ENCODE results near the gene EFCAB5. TPM values are rescaled to one million over a fixed set of nuclear protein-coding genes. Genes with fewer than 3 reads are reported as not detected.

EFCAB5 gene
- total and polyA plus RNA-seq, 2 of the 8 experiments (the other 6 are each of a cell fraction or from before 2014, with no cell fraction given): 0.05 to 0.34 TPM

GRCh38 chr17:30130121-30130520, 188.7 kb downstream of the EFCAB5 start:
- DNase-seq (ENCODE audit: low read depth in 1 of 2, low spot score in 2 of 2): no peak
- no peak overlapping the region for H4K5ac ChIP-seq (ENCODE audit: insufficient read length, low read depth, low read length)
- no peak for FAIRE-seq
- no peak overlapping the region for H2BK20ac ChIP-seq (ENCODE audit: low read length)
- peaks cover 0 to 40% (median 3%) of the 10 kb centered on the region in 4 experiments; a peak in 4 of 8 replicates for H3K36me3 ChIP-seq (ENCODE audit: control insufficient read depth in 2 of 4, insufficient read depth in 4 of 4, low read length in 3 of 4)
- WGBS, 2 experiments (ENCODE audit: extremely low coverage in 1 of 2, insufficient coverage in 1 of 2, insufficient read length in 1 of 2, insufficient replicate concordance in 2 of 2, low coverage in 1 of 2, low lambda C conversion rate in 2 of 2, missing lambda C conversion rate in 1 of 2): 89% methylated on average over 1 of the region's 1 CpG; no CpG with 5 or more reads in 1 of the 2 experiments
- no peak overlapping the region for H2BK12ac ChIP-seq (ENCODE audit: low read depth, low read length)
- H2BK5ac ChIP-seq (ENCODE audit: low read depth, low read length): no peak overlapping the region
- H3K9me3 ChIP-seq (ENCODE audit: insufficient read depth in 2 of 2, low read depth in 1 of 2, low read length in 1 of 2): no peaks in the 10 kb centered on the region
- H3K18ac ChIP-seq (ENCODE audit: extremely low read depth, low read length): no peak overlapping the region
- peaks cover 2 to 6% of the 10 kb centered on the region in 2 experiments for H4K20me1 ChIP-seq (replicated peaks in 1 of 2; ENCODE audit: control insufficient read depth in 1 of 2, insufficient read depth in 2 of 2, low read length in 2 of 2)
- H4K91ac ChIP-seq (replicated peaks; ENCODE audit: insufficient read length, low read length): no peak overlapping the region
- TF ChIP-seq RXRA (IDR thresholded peaks at IDR 0.05; ENCODE audit: insufficient read depth, low read depth, low read length): no peak
- TF ChIP-seq GABPA (IDR thresholded peaks at IDR 0.05; ENCODE audit: borderline replicate concordance, insufficient read depth, low read length): no peak
- TF ChIP-seq SP2 (IDR thresholded peaks at IDR 0.05; ENCODE audit: low read length): no peak
- TF ChIP-seq TAF1 (IDR thresholded peaks at IDR 0.05; ENCODE audit: low read depth, low read length): no peak
- no peak overlapping the region for H4K8ac ChIP-seq (ENCODE audit: extremely low read depth, insufficient read depth, low read length)
- POLR2A ChIA-PET (ENCODE audit: partially characterized antibody): interaction anchor here (1.7 kb wide), 1 partner anchor 12 kb away, joined by 3 read pairs; no protein-coding TSS in a partner anchor
- H3K4me2 ChIP-seq (ENCODE audit: insufficient read depth in 1 of 2, low read depth in 2 of 2, low read length in 2 of 2): no peak overlapping the region
- peaks cover 2% of the 10 kb centered on the region; the same call in 1 of the 2 replicates for H3K79me1 ChIP-seq (ENCODE audit: low read depth, low read length)
- H2BK120ac ChIP-seq (replicated peaks; ENCODE audit: low read depth, low read length): no peak overlapping the region
- H3K9ac ChIP-seq (replicated peaks in 1 of 4; ENCODE audit: extremely low read depth in 1 of 4, low read depth in 3 of 4, low read length in 3 of 4): no peak overlapping the region
- H2BK15ac ChIP-seq (ENCODE audit: low read length): no peak overlapping the region
- H3K4me1 ChIP-seq (replicated peaks in 1 of 4; ENCODE audit: control insufficient read depth in 3 of 4, insufficient read depth in 4 of 4, low read length in 3 of 4): peaks cover 0 to 4% (median 1%) of the 10 kb centered on the region in 4 experiments; a peak in 2 of 7 replicates
- no peaks in the 10 kb centered on the region for H3K23me2 ChIP-seq (ENCODE audit: low read depth, low read length)
- H3K4me3 ChIP-seq (ENCODE audit: extremely low read depth in 1 of 4, insufficient read depth in 2 of 4, low read depth in 3 of 4, low read length in 4 of 4): no peak overlapping the region
- no peaks in the 10 kb centered on the region for H3K27me3 ChIP-seq (replicated peaks in 1 of 4; ENCODE audit: control insufficient read depth in 3 of 4, extremely low read depth in 1 of 4, insufficient read depth in 3 of 4, low read length in 3 of 4)
- no peak overlapping the region for H3K27ac ChIP-seq (ENCODE audit: low read depth, low read length)
- no peak overlapping the region for H3K23ac ChIP-seq (ENCODE audit: insufficient read length)
- no peak overlapping the region for H2AFZ ChIP-seq (ENCODE audit: low read length)
- H3K14ac ChIP-seq (ENCODE audit: insufficient read length): no peak overlapping the region
- H3K4ac ChIP-seq (replicated peaks; ENCODE audit: insufficient read length, low read depth, low read length): no peak overlapping the region
- CTCF ChIA-PET (ENCODE audit: partially characterized antibody): interaction anchor here (0.6 to 1.2 kb wide), 2 partner anchors 82 to 530 kb away, joined by 3 to 4 read pairs; no protein-coding TSS in a partner anchor
- no peak overlapping the region for H3K56ac ChIP-seq (replicated peaks; ENCODE audit: insufficient read length, low read depth, low read length)
- peaks cover 0 to 58% of the 10 kb centered on the region in 2 experiments; a peak in 3 of 4 replicates for H3K79me2 ChIP-seq (ENCODE audit: control insufficient read depth in 1 of 2, insufficient read depth in 2 of 2, low read length in 2 of 2)
- no peak overlapping the region for H2AK5ac ChIP-seq (ENCODE audit: low read depth, low read length)
